ENCODE data around the gene PTPRG.

GRCh38 chr3:62143843-62144450 lies 582.6 kb downstream of the PTPRG start:
- TF ChIP-seq CTCF (conservative IDR thresholded peaks at IDR 0.05; ENCODE audit: low read length) (no peak), EZH2phosphoT487 (IDR thresholded peaks at IDR 0.05; ENCODE audit: borderline replicate concordance, low read depth, low read length) (no peak)
